HepG2 (cell line): ENCODE data around the gene CBLC. TPM values are rescaled to one million over a fixed set of nuclear protein-coding genes. Genes with fewer than 3 reads are reported as not detected.

Experiments
- DBP ChIP-seq: sonication (generic); formaldehyde crosslinking; IDR thresholded peaks from 2 replicates; pipeline ENCODE4 v1.4.0; 2020; ENCODE audit warnings: missing genetic modification reagents; ENCODE audit errors: not compliant biosample characterization
- FOXA1 ChIP-seq, 2 experiments: fragments of 450-650 bp in 1 of 2; sonication (generic) in 1 of 2; formaldehyde crosslinking in 1 of 2; IDR thresholded peaks; 2 replicates each; pipeline versions ENCODE4 v1.4.0 to v1.6.1; 2016 to 2020; ENCODE audit warnings: missing genetic modification reagents in 1 of 2
- LRRFIP1 ChIP-seq: sonication (generic); formaldehyde crosslinking; conservative IDR thresholded peaks from 2 replicates; pipeline ENCODE4 v1.4.0; 2020; ENCODE audit warnings: missing genetic modification reagents
- NR2F6 ChIP-seq, 2 experiments: IDR thresholded peaks; 2 replicates each; pipeline ENCODE4 v1.6.1; 2016; ENCODE audit warnings: antibody characterized with exemption in 1 of 2, mild to moderate bottlenecking in 1 of 2
- REPIN1 ChIP-seq: sonication (generic); formaldehyde crosslinking; IDR thresholded peaks from 2 replicates; pipeline ENCODE4 v1.8.0; 2022; ENCODE audit warnings: missing genetic modification reagents, low read depth, mild to moderate bottlenecking, borderline replicate concordance
- SKIL ChIP-seq: sonication (generic); formaldehyde crosslinking; IDR thresholded peaks from 2 replicates; pipeline ENCODE4 v1.8.0; 2022; ENCODE audit warnings: missing genetic modification reagents, mild to moderate bottlenecking, moderate library complexity, borderline replicate concordance
- ZBTB3 ChIP-seq: sonication (generic); formaldehyde crosslinking; IDR thresholded peaks from 2 replicates; pipeline ENCODE4 v1.4.0; 2020; ENCODE audit warnings: low read depth, mild to moderate bottlenecking, moderate library complexity, missing genetic modification reagents, borderline replicate concordance
- ZBTB38 ChIP-seq: sonication (generic); formaldehyde crosslinking; IDR thresholded peaks from 2 replicates; pipeline ENCODE4 v1.5.1; 2020; ENCODE audit warnings: mild to moderate bottlenecking, missing genetic modification reagents
- ZNF12 ChIP-seq: sonication (generic); formaldehyde crosslinking; IDR thresholded peaks from 2 replicates; pipeline ENCODE4 v1.5.0; 2020; ENCODE audit warnings: missing genetic modification reagents
- ZNF253 ChIP-seq: sonication (generic); formaldehyde crosslinking; IDR thresholded peaks from 2 replicates; pipeline ENCODE4 v1.8.0; 2022; ENCODE audit warnings: mild to moderate bottlenecking, missing genetic modification reagents, borderline replicate concordance
- ZNF362 ChIP-seq: sonication (generic); formaldehyde crosslinking; IDR thresholded peaks from 2 replicates; pipeline ENCODE4 v1.4.0; 2020; ENCODE audit warnings: missing genetic modification reagents, mild to moderate bottlenecking, borderline replicate concordance
- ZNF609 ChIP-seq: sonication (generic); formaldehyde crosslinking; IDR thresholded peaks from 2 replicates; pipeline ENCODE4 v1.4.0; 2020; ENCODE audit warnings: mild to moderate bottlenecking, missing genetic modification reagents, borderline replicate concordance
- polyA plus RNA-seq, 8 experiments: library from polyadenylated mRNA; depleted of rRNA in 3 of 8; stranded (reverse) in 7 of 8; unstranded in 1 of 8; fragments of >200 nt; fragmentation: Illumina TruSeq in 4 of 8; extraction: Trizol in 4 of 8; gene quantifications; 2 replicates each; pipeline versions ENCODE4 v1.2.1 to v1.2.3, GENCODE V29; 2011 to 2016; ENCODE audit warnings: low read depth in 4 of 8, missing spikeins in 1 of 8, mixed read lengths in 1 of 8; ENCODE audit not compliant: insufficient read depth in 1 of 8
- total RNA-seq, 5 experiments: library from RNA; depleted of rRNA; stranded (reverse); fragments of >200 nt; fragmentation: Illumina TruSeq; extraction: Trizol; gene quantifications; 2 replicates each; pipeline ENCODE4 v1.2.3, GENCODE V29; 2016; ENCODE audit warnings: low read depth in 1 of 5

Gene CBLC
- total and polyA plus RNA-seq, 2 of the 13 experiments (the other 11 are each of a cell fraction or from before 2014, with no cell fraction given) = 1.8 to 2.6 TPM

- TF ChIP-seq ZNF12 = peak; percentile 45; the same call in 1 of the 2 replicates
- peak; percentile 50 for TF ChIP-seq ZNF609 (CRISPR knock-in tag)
- no peak for TF ChIP-seq DBP (CRISPR knock-in tag)
- TF ChIP-seq ZNF253 (CRISPR knock-in tag) = no peak
- peak; percentile 41; the same call in 1 of the 2 replicates for TF ChIP-seq SKIL (CRISPR knock-in tag)
- TF ChIP-seq FOXA1 (IDR thresholded peaks at IDR 0.05) = no peak
- TF ChIP-seq FOXA1 (CRISPR knock-in tag; IDR thresholded peaks at IDR 0.05) = peak; percentile 65
- TF ChIP-seq ZBTB3 (CRISPR knock-in tag) = 0 out of 2 replicates have a peak, but pooled peaks have one; percentile 50
- no peak for TF ChIP-seq NR2F6 (IDR thresholded peaks at IDR 0.05)
- peak; percentile 66 for TF ChIP-seq NR2F6 (CRISPR knock-in tag; IDR thresholded peaks at IDR 0.05)
- TF ChIP-seq ZNF362 = no peak
- TF ChIP-seq ZBTB38 (CRISPR knock-in tag) = 0 out of 2 replicates have a peak, but pooled peaks have one; percentile 33
- peak; percentile 28; the same call in 1 of the 2 replicates for TF ChIP-seq REPIN1 (CRISPR knock-in tag)
- no peak for TF ChIP-seq LRRFIP1 (CRISPR knock-in tag)
Observed at GRCh38 chr19:44807162-44807561, 29.5 kb downstream of the CBLC start (continued).
